Measurements from ENCODE around the gene SPAG16. TPM values are rescaled to one million over a fixed set of nuclear protein-coding genes. Genes with fewer than 3 reads are reported as not detected.

The SPAG16 gene
- total and polyA plus RNA-seq, 4 donors = 8.7 to 90.6 (median 21.6) TPM

DNA sequence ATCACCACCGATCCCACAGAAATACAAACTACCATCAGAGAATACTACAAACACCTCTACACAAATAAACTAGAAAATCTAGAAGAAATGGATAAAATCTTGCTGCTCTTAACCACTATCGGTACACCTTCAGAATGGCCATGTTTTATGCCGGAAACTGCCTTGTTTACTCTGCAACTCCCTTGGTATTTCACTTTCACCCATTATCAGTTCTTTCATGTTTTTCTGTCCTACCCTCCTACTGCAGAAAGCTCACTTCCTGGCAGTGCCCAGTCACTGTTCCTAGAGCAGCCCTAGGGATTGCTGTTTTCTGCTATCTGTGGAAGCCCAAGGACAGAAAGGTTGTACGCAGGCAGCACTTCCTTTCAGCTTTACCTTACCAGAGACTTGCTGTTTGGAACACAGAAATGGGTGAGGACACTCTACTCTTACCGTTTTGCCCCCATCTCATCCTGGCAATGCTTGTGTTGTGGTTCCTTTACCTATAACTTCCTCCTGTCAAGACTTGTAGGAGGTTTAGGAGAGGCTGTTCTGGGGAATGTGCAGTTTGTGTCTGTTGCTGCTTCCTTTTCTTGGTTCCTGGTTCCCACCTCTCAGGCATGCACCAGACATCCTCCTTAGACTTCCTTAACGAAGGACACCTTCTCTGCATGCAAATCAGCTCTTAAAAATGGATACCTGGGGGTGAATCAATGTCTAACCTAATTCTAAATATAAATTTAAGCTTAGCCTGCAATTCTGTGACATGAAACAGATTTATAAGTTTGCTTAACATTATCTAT is 394.4 kb downstream of the SPAG16 start:
- H3K9ac ChIP-seq (ENCODE audit: insufficient read depth in 1 of 2, low read length in 2 of 2) = no peak overlapping the region
- H3K4me3 ChIP-seq = no peak overlapping the region
- H3K4me1 ChIP-seq (ENCODE audit: control insufficient read depth in 5 of 5, insufficient read depth in 5 of 5, low read length in 5 of 5) = no peaks in the 10 kb centered on the region
- H3K27me3 ChIP-seq (ENCODE audit: control insufficient read depth in 3 of 3, insufficient read depth in 3 of 3, low read length in 2 of 3) = no peaks in the 10 kb centered on the region
- TF ChIP-seq, protein P1, sequence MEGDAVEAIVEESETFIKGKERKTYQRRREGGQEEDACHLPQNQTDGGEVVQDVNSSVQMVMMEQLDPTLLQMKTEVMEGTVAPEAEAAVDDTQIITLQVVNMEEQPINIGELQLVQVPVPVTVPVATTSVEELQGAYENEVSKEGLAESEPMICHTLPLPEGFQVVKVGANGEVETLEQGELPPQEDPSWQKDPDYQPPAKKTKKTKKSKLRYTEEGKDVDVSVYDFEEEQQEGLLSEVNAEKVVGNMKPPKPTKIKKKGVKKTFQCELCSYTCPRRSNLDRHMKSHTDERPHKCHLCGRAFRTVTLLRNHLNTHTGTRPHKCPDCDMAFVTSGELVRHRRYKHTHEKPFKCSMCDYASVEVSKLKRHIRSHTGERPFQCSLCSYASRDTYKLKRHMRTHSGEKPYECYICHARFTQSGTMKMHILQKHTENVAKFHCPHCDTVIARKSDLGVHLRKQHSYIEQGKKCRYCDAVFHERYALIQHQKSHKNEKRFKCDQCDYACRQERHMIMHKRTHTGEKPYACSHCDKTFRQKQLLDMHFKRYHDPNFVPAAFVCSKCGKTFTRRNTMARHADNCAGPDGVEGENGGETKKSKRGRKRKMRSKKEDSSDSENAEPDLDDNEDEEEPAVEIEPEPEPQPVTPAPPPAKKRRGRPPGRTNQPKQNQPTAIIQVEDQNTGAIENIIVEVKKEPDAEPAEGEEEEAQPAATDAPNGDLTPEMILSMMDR (IDR thresholded peaks at IDR 0.05; ENCODE audit: control extremely low read depth, extremely low read depth) = no peak
- no peak for ATAC-seq (ENCODE audit: insufficient read depth, low FRiP score)
- no peak for DNase-seq
- WGBS, 2 donors = 64 to 65% methylated on average over 5 to 6 of the region's 6 CpGs
- H3K27ac ChIP-seq (ENCODE audit: low read depth in 1 of 2, low read length in 1 of 2) = no peak overlapping the region
- H3K9me3 ChIP-seq (ENCODE audit: control insufficient read depth in 4 of 4, insufficient read depth in 3 of 4, low read length in 3 of 4) = peaks cover 0 to 3% (median 1%) of the 10 kb centered on the region in 4 donors
- no peaks in the 10 kb centered on the region for H3K36me3 ChIP-seq (ENCODE audit: control insufficient read depth in 4 of 4, insufficient read depth in 4 of 4, low read length in 4 of 4)

DNA sequence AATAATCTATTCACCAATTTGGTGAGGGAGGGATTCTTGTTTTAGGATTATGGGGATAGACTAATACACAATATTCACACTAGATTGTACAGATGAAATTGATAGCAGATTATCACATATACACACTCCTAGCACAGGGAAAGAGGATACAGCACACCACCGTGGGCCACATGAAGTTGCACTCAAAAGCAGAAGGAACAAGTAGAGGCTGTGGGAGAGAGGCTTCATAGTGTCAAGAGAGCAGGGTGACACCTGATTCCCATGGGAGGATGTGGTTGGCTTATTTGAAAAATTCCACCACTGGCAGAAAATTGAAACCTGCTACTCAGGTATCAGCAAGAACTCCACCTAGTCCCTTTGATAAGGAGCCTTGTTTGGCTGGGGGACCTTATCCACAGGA is 395.6 kb downstream of the SPAG16 start:
- ATAC-seq (ENCODE audit: insufficient read depth, low FRiP score) (no peak), DNase-seq (no peak)
- no peaks in the 10 kb centered on the region for H3K36me3 ChIP-seq (ENCODE audit: control insufficient read depth in 4 of 4, insufficient read depth in 4 of 4, low read length in 4 of 4)
- no peak overlapping the region for H3K27ac ChIP-seq (ENCODE audit: low read depth in 1 of 2, low read length in 1 of 2)
- H3K4me3 ChIP-seq = no peak overlapping the region
- 60 to 74% methylated on average over 1 of the region's 1 CpG for WGBS, 2 donors
- H3K9me3 ChIP-seq (ENCODE audit: control insufficient read depth in 4 of 4, insufficient read depth in 3 of 4, low read length in 3 of 4) = peaks cover 0 to 3% (median 1%) of the 10 kb centered on the region in 4 donors
- TF ChIP-seq, protein P1 (IDR thresholded peaks at IDR 0.05; ENCODE audit: control extremely low read depth, extremely low read depth) = no peak
- no peaks in the 10 kb centered on the region for H3K4me1 ChIP-seq (ENCODE audit: control insufficient read depth in 5 of 5, insufficient read depth in 5 of 5, low read length in 5 of 5)
- no peaks in the 10 kb centered on the region for H3K27me3 ChIP-seq (ENCODE audit: control insufficient read depth in 3 of 3, insufficient read depth in 3 of 3, low read length in 2 of 3)
- no peak overlapping the region for H3K9ac ChIP-seq (ENCODE audit: insufficient read depth in 1 of 2, low read length in 2 of 2)

DNA sequence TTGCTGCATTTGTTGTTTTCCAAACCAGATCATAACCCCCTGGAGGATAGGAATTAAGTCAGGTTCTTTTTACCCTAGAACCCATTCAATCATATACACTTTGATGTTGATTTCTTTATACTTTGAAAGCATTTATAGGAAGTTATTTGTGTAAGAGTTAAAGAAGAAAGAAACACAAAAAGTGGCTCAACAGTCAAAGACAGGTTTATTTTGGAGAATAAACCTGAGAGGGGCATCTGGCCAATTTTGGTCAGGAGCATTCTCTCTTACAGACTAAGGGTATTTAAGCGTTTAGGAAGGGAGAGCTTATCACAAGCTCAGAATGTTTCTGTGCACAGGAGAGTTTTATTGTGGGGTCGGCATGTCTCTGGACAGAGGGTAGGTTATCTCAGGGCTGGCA is 398.0 kb downstream of the SPAG16 start:
- Histone ChIP-seq H3K27me3 (ENCODE audit: control insufficient read depth in 3 of 3, insufficient read depth in 3 of 3, low read length in 2 of 3) (no peaks in the 10 kb centered on the region), H3K4me3 (no peak overlapping the region), H3K27ac (ENCODE audit: low read depth in 1 of 2, low read length in 1 of 2) (no peak overlapping the region), H3K36me3 (ENCODE audit: control insufficient read depth in 4 of 4, insufficient read depth in 4 of 4, low read length in 4 of 4) (no peaks in the 10 kb centered on the region), H3K4me1 (ENCODE audit: control insufficient read depth in 5 of 5, insufficient read depth in 5 of 5, low read length in 5 of 5) (no peaks in the 10 kb centered on the region), H3K9ac (ENCODE audit: insufficient read depth in 1 of 2, low read length in 2 of 2) (no peak overlapping the region), H3K9me3 (ENCODE audit: control insufficient read depth in 4 of 4, insufficient read depth in 3 of 4, low read length in 3 of 4) (peaks cover 0 to 3% (median 1%) of the 10 kb centered on the region in 4 donors)
- TF ChIP-seq, protein P1 (IDR thresholded peaks at IDR 0.05; ENCODE audit: control extremely low read depth, extremely low read depth) = no peak
- WGBS, 2 donors = 76 to 87% methylated on average over 2 of the region's 2 CpGs
- no peak for ATAC-seq (ENCODE audit: insufficient read depth, low FRiP score)
- DNase-seq = no peak

Data from lung (tissue), 12 donors.